K562 (cell line): ENCODE measurements around the gene CDC20B. TPM values are rescaled to one million over a fixed set of nuclear protein-coding genes. Genes with fewer than 3 reads are reported as not detected.

ENCODE experiments used
- ATAC-seq: fragments of 200-7000 bp; cut with Tn5 transposase; 3 replicates; pipeline ENCODE4 v1.9.1; 2020; ENCODE audit warnings: moderate library complexity
- BruUV-seq: library from RNA; stranded (reverse); fragments of 400-500 nt; replicated peaks from 2 replicates; lab custom pipeline; 2021; lab: Mats Ljungman, UMichigan
- CTCF ChIA-PET: fragments of 300-600 bp; formaldehyde crosslinking; extraction: SDS; loops from one replicate; lab custom pipeline; 2021; ENCODE audit warnings: low intra/inter-chr PET ratio; lab: Yijun Ruan, JAX
- POLR2A ChIA-PET: fragments of 300-600, 350-650 bp; sonication (Branson Sonifier 250); formaldehyde crosslinking; extraction: SDS; loops from one replicate; lab custom pipeline; 2021; ENCODE audit warnings: antibody characterized with exemption, inconsistent platforms; lab: Yijun Ruan, JAX
- DNase-seq, 4 experiments: peaks; one replicate each; pipeline versions ENCODE4 v3.0.0 to v3.0.0-alpha.2; 2011 to 2018; ENCODE audit warnings: low spot score in 3 of 4, mixed read lengths in 3 of 4; ENCODE audit errors: extremely low read depth in 1 of 4
- FAIRE-seq: peaks from 2 replicates; lab custom pipeline; 2011; peaks lifted over from hg19 to GRCh38; lab: Jason Lieb, UNC
- H2AFZ ChIP-seq: 2 replicates; pipeline ENCODE4 v1.6.0; 2011; ENCODE audit warnings: low read depth, low read length, control low read depth, inconsistent platforms
- H3K27ac ChIP-seq: fragments of 200-600 bp; 3 replicates; pipeline ENCODE4 v1.8.0; 2011; ENCODE audit warnings: low read depth, mild to moderate bottlenecking, control low read depth, inconsistent platforms, low read length, moderate library complexity, mixed read lengths; ENCODE audit errors: extremely low read depth
- H3K27me3 ChIP-seq, 2 experiments: fragments of 300-600 bp in 1 of 2; 2 replicates in 1 of 2; 3 replicates in 1 of 2; pipeline versions ENCODE4 v1.6.0 to v1.8.0; 2011; ENCODE audit warnings: inconsistent platforms in 2 of 2, low read length in 2 of 2, mild to moderate bottlenecking in 1 of 2, mixed read lengths in 1 of 2, moderate library complexity in 1 of 2; ENCODE audit not compliant: control insufficient read depth in 2 of 2, insufficient read depth in 2 of 2
- H3K36me3 ChIP-seq: fragments of 300-600 bp; 3 replicates; pipeline ENCODE4 v1.8.0; 2011; ENCODE audit warnings: mild to moderate bottlenecking, low read length, inconsistent platforms; ENCODE audit not compliant: control insufficient read depth, insufficient read depth
- H3K4me1 ChIP-seq, 2 experiments: fragments of 200-600 bp in 1 of 2; replicated peaks in 1 of 2; 2 replicates in 1 of 2; 3 replicates in 1 of 2; pipeline versions ENCODE4 v1.5.1 to v1.8.0; 2011; ENCODE audit warnings: inconsistent platforms in 2 of 2, low read length in 2 of 2, mild to moderate bottlenecking in 1 of 2, mixed read lengths in 1 of 2, moderate library complexity in 1 of 2; ENCODE audit not compliant: control insufficient read depth in 2 of 2, insufficient read depth in 2 of 2
- H3K4me2 ChIP-seq: 2 replicates; pipeline ENCODE4 v1.6.1; 2011; ENCODE audit warnings: low read length, control low read depth, inconsistent platforms, mixed read lengths; ENCODE audit not compliant: insufficient read depth
- H3K4me3 ChIP-seq: fragments of 200-600 bp; sonication (generic), shearing (Covaris generic); 2 replicates; pipeline ENCODE4 v1.5.1; 2016; ENCODE audit warnings: control low read depth, inconsistent platforms
- H3K79me2 ChIP-seq: fragments of 200-600 bp; 3 replicates; pipeline ENCODE4 v1.8.0; 2011; ENCODE audit warnings: low read length, inconsistent platforms; ENCODE audit not compliant: control insufficient read depth, insufficient read depth
- H3K9ac ChIP-seq, 2 experiments: 2 replicates each; pipeline versions ENCODE4 v1.6.0 to v1.6.1; 2011; ENCODE audit warnings: low read depth in 2 of 2, low read length in 2 of 2, control low read depth in 1 of 2, inconsistent platforms in 1 of 2, mild to moderate bottlenecking in 1 of 2, mixed read lengths in 1 of 2; ENCODE audit not compliant: insufficient read depth in 1 of 2
- H3K9me1 ChIP-seq: one replicate; pipeline ENCODE4 v1.6.0; 2011; ENCODE audit warnings: inconsistent platforms, mild to moderate bottlenecking, low read length, moderate library complexity; ENCODE audit not compliant: control insufficient read depth, insufficient read depth
- H3K9me3 ChIP-seq: replicated peaks from 2 replicates; pipeline ENCODE4 v1.5.1; 2011; ENCODE audit warnings: low read depth, low read length, inconsistent platforms; ENCODE audit not compliant: control insufficient read depth, insufficient read depth
- H4K20me1 ChIP-seq: replicated peaks from 2 replicates; pipeline ENCODE4 v1.6.1; 2011; ENCODE audit warnings: low read length, inconsistent platforms, mixed read lengths; ENCODE audit not compliant: control insufficient read depth, insufficient read depth
- HINFP ChIP-seq: fragments of 450-650 bp; conservative IDR thresholded peaks from 2 replicates; pipeline ENCODE4 v1.6.1; 2016; ENCODE audit warnings: missing genetic modification characterization, low read depth, mild to moderate bottlenecking, control low read depth, missing compliant biosample characterization
- ID3 ChIP-seq, 2 experiments: fragments of 250-450 bp in 1 of 2; fragments of 450-650 bp in 1 of 2; sonication (Bioruptor Pico) in 1 of 2; IDR thresholded peaks; 2 replicates each; pipeline versions ENCODE4 v1.6.1 to v1.8.0; 2016 to 2021; ENCODE audit warnings: mild to moderate bottlenecking in 2 of 2, moderate library complexity in 2 of 2, missing compliant biosample characterization in 1 of 2, missing genetic modification characterization in 1 of 2
- LCOR ChIP-seq: sonication (generic); formaldehyde crosslinking; IDR thresholded peaks from 2 replicates; pipeline ENCODE4 v1.8.0; 2022; ENCODE audit warnings: mild to moderate bottlenecking, missing genetic modification reagents
- PHF20 ChIP-seq: fragments of 450-650 bp; IDR thresholded peaks from 2 replicates; pipeline ENCODE4 v1.6.1; 2018; ENCODE audit not compliant: partially characterized antibody
- TCFL5 ChIP-seq: fragments of 250-450 bp; sonication (Bioruptor Pico); conservative IDR thresholded peaks from 2 replicates; pipeline ENCODE4 v1.6.1; 2021; ENCODE audit warnings: mild to moderate bottlenecking, moderate library complexity, matching md5 sums
- ZNF444 ChIP-seq: fragments of 250-450 bp; sonication (Bioruptor Pico); IDR thresholded peaks from 2 replicates; pipeline ENCODE4 v1.4.0; 2020; ENCODE audit warnings: mild to moderate bottlenecking, moderate library complexity
- WGBS: fragments of 100-300 bp; shearing (Covaris generic); methylation state at CpG from one replicate; pipeline ENCODE4 v1.1.6; 2016; ENCODE audit warnings: low coverage, mixed read lengths; ENCODE audit not compliant: insufficient coverage; ENCODE audit errors: missing lambda C conversion rate; 5-methylcytosine and 5-hydroxymethylcytosine counted together
- in situ Hi-C: fragments of 300-500 bp; cut with MboI; formaldehyde crosslinking; loops from 4 replicates; pipeline ENCODE4 v1.15.0; 2018; ENCODE audit warnings: inconsistent platforms, mixed read lengths
- intact Hi-C: fragments of 100-400 bp; cut with micrococcal nuclease; formaldehyde crosslinking; loops from 2 replicates; pipeline ENCODE4 v1.14.2; 2022
- polyA plus RNA-seq, 8 experiments: library from polyadenylated mRNA; depleted of rRNA in 4 of 8; stranded (reverse) in 5 of 8; unstranded in 3 of 8; fragments of >200 nt; fragmentation: Nextera tagmentation in 2 of 8; fragmentation: Illumina TruSeq in 1 of 8; extraction: Ambion mirVana in 2 of 8; extraction: Trizol in 1 of 8; gene quantifications; 2 replicates each; pipeline versions ENCODE4 v1.2.1 to v1.2.3, GENCODE V29; 2011 to 2014; ENCODE audit warnings: inconsistent platforms in 1 of 8, missing spikeins in 1 of 8
- total RNA-seq, 7 experiments: library from RNA; depleted of rRNA in 6 of 7; stranded (reverse); fragments of >200 nt in 6 of 7; fragmentation: Illumina TruSeq in 2 of 7; extraction: Trizol in 2 of 7; gene quantifications; 2 replicates each; pipeline versions ENCODE4 v1.2.1 to v1.2.3, GENCODE V29; 2011 to 2021; ENCODE audit warnings: low replicate concordance in 1 of 7
- TF ChIP-seq, protein P1 (sequence below), 2 experiments: IDR thresholded peaks; 2 replicates each; pipeline ENCODE4 v1.6.1; 2011; ENCODE audit warnings: borderline replicate concordance in 1 of 2, control low read depth in 1 of 2, low read depth in 1 of 2, low read length in 1 of 2, mild to moderate bottlenecking in 1 of 2, mixed read lengths in 1 of 2, moderate library complexity in 1 of 2; ENCODE audit not compliant: insufficient read depth in 1 of 2, insufficient read length in 1 of 2, poor library complexity in 1 of 2, severe bottlenecking in 1 of 2; ENCODE audit errors: extremely low read depth in 1 of 2

Gene CDC20B
- total and polyA plus RNA-seq, 9 of the 15 experiments (the other 6 are each of a cell fraction or from before 2014, with no cell fraction given) = 0.04 TPM; not detected in 8

DNA sequence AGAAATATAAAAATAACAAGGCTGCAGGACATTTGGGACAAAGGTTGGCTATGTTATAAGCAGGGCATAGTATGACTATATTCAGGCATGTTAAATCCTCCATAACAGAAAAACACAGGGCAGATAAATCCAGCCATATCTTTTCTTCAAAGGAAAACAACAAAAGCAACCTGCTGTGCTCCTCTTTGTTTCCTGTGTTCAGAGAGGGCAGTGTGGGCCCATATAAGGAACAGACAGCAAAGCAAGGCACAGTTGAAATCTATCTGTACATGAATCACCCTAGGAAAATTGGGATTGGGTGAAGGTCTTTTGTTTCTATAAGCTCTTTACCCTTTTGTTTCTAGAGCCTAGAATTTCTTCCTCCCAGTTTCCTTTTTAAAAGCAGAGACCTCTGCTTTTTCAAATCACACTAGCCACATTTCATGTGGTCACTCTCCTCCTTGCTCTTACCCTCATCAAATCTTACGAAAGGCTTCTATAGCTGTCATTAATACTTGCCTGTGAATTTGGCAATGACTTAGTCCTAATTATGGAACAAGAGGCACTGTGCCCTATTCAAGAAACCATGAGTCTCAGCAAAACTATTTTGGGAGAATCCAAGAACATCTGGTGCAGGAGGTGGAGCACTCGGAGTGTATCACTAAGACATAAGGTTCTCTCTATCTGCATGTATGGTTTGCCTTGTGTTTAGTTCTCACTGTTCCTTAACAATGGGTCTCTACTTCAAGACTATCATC, 68.8 kb downstream of the CDC20B start:
- intact Hi-C loops = no loop called here
- no peaks in the 10 kb centered on the region for H4K20me1 ChIP-seq
- H3K27ac ChIP-seq = no peak overlapping the region
- TF ChIP-seq, protein P1, sequence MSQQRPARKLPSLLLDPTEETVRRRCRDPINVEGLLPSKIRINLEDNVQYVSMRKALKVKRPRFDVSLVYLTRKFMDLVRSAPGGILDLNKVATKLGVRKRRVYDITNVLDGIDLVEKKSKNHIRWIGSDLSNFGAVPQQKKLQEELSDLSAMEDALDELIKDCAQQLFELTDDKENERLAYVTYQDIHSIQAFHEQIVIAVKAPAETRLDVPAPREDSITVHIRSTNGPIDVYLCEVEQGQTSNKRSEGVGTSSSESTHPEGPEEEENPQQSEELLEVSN (IDR thresholded peaks at IDR 0.05; ENCODE audit: borderline replicate concordance in 1 of 2, extremely low read depth in 1 of 2, insufficient read depth in 1 of 2, insufficient read length in 1 of 2, low read depth in 1 of 2, low read length in 1 of 2, poor library complexity in 1 of 2, severe bottlenecking in 1 of 2) = no peak
- no peak for TF ChIP-seq HINFP (tag)
- TF ChIP-seq ID3 (CRISPR knock-in tag; IDR thresholded peaks at IDR 0.05) = no peak
- TF ChIP-seq ID3 (tag; IDR thresholded peaks at IDR 0.05) = no peak
- no peak for TF ChIP-seq PHF20
- no peak for TF ChIP-seq ZNF444 (CRISPR knock-in tag)
- no peak for TF ChIP-seq TCFL5 (CRISPR knock-in tag)
- no peak for TF ChIP-seq LCOR (CRISPR knock-in tag)
- no TSS peak for BruUV-seq
- ATAC-seq (no peak), DNase-seq (no peak), FAIRE-seq (no peak)
- no peaks in the 10 kb centered on the region for H3K4me1 ChIP-seq
- no peaks in the 10 kb centered on the region for H3K9me1 ChIP-seq
- in situ Hi-C loops = no loop called here
- POLR2A ChIA-PET = interaction anchor here (0.6 kb wide), 1 partner anchor 466 kb away, joined by 3 read pairs; no protein-coding TSS in a partner anchor
- no peak overlapping the region for H2AFZ ChIP-seq
- no peaks in the 10 kb centered on the region for H3K36me3 ChIP-seq
- no peak overlapping the region for H3K9ac ChIP-seq
- no peaks in the 10 kb centered on the region for H3K79me2 ChIP-seq
- H3K27me3 ChIP-seq = peaks cover 0 to 3% of the 10 kb centered on the region in 2 experiments; a peak in 2 of 5 replicates
- 2% methylated on average over 2 of the region's 2 CpGs for WGBS
- no peaks in the 10 kb centered on the region for H3K9me3 ChIP-seq
- H3K4me2 ChIP-seq = no peak overlapping the region
- CTCF ChIA-PET = interaction anchor here (0.6 kb wide), 1 partner anchor 854 kb away, joined by 4 read pairs; no protein-coding TSS in a partner anchor
- H3K4me3 ChIP-seq = no peak overlapping the region
